HG03520 (cell line): ENCODE measurements around the gene SLC24A4.

ENCODE experiments used
- ATAC-seq: cut with Tn5 transposase; IDR thresholded peaks from one replicate; pipeline ENCODE4 v1.9.1; 2021; ENCODE audit warnings: mild to moderate bottlenecking, moderate library complexity; ENCODE audit not compliant: unreplicated experiment

SLC24A4 gene

DNA sequence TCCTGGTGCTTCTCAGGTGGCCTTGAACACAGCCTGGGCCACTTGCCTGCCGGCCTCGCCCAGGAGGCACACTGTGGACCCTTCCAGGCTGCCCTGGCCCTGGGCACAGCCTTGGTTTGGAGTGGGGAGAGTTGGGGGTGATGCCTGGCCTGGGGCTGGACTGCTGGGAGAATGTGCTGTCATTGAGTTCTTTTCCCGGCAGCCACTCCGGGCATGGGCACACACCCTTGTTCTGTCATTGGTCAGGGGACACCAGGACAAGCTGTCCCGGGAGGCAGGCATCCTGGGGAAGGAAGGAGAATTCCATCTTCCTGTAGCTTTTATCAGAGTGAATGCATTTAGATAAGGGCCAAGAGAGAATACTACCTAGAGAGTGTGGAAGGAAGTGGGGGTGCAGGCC lies 128.8 kb downstream of the SLC24A4 start:
- ATAC-seq, result no peak

DNA sequence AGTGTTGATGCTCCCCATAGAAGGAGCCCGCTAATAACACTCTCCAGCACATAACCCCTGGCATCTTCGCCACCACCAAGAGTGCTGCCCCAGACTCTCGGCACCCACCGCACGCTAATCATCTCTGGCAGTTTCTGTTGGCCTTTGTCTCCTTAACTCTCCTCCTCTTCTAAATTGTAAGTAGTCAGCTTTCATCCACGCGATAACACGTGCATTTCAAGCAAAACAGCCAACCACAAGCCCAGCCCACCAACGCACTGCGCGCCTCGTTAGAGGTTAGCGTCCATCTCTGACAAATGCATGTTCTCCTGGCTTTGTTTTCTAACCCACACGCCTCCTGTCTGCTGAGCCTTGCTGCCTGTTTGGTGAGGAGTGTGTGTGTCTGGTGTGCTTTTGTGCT lies 129.5 kb downstream of the SLC24A4 start:
- no peak for ATAC-seq

DNA sequence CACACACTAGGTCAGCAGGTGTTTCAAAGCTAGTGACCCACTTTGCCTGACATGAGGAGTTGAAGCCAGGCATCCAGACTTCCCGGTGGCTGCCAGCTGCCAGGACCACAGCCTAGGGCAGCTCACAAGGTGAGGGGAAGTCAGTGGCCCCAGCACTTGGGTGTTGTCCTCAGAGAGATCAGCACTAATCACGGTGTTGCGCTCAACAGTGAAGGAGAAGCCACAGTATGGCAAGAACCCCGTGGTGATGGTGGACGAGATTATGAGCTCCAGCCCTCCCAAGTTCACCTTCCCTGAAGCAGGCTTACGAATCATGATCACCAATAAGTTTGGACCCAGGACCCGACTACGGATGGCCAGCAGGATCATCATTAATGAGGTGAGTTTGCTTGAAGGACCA lies 130.7 kb downstream of the SLC24A4 start:
- no peak for ATAC-seq

DNA sequence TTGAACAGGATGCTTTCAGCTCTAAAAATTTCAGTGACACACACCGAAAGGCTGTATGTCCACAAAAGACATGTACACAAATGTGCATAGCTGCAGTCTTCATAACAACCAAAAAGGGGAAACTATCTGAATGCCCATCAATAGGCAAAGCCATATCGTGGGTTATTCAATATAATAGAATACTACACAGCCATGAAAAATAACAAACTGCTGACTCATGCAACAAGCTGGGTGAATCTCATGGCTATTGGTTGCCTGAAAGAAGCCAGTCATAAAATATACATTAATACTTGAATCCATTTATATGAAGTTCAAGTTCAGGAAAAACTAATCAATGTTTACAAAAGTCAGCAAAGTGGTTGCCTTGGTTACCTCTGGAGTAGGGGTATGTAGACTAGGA lies 132.3 kb downstream of the SLC24A4 start:
- no peak for ATAC-seq

DNA sequence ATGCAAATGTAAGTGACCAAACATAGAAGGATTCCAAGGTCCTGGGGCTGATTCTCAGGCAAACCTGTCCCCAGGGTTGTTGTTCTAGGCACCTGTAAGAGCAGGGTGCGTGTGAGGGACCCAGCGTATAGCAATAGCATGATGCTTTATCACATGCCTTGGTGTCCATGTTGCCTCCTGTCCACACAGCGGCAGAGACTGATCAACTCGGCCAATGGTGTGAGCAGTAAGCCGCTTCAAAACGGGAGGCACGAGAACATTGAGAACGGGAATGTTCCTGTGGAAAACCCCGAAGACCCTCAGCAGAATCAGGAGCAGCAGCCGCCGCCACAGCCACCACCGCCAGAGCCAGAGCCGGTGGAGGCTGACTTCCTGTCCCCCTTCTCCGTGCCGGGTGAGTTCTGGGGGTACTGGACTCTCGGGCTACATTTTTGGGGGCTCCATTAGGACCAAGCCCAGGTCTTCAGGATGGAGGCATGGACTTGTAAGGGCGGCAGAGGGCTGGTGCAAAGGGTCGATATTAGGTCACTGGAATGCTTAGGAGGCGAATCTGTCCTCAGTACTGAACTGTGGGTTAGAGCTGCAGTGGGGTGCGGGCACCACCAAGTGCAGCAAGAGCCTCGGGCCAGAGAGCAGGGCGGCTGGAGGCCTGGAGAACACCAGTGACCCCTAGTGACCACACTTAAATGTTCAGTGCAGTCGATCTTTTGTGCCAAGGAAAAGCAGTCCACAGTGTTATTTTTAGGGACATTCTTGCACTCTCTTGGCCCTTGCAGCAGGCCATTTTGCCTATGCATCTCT lies 133.4 kb downstream of the SLC24A4 start:
- ATAC-seq, result no peak

DNA sequence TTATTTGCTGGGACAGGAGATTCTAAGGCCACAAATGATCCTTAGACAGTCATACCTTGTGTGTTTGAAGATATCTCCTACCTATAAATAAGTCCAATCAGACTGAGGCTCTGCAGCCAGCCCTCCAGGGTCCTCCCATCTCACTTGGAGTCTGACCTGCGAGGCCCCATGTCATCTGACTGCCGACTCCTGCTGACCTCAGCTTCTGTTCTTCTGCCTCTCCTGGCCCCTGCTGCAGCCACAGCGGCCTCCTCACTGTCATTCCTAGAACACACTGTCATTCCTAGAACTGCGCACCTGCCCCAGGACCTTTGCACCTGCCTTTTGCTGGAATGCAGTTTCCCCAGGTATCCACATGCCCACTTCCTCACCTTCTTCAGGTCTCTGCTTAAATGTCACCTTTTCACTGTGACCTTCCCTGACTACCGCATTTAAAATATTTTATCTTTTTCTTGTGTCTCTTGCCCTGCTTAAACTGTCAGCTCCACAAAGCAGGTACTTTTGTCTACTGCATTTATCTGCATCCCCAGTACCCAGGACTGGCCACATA lies 134.1 kb downstream of the SLC24A4 start:
- no peak for ATAC-seq

DNA sequence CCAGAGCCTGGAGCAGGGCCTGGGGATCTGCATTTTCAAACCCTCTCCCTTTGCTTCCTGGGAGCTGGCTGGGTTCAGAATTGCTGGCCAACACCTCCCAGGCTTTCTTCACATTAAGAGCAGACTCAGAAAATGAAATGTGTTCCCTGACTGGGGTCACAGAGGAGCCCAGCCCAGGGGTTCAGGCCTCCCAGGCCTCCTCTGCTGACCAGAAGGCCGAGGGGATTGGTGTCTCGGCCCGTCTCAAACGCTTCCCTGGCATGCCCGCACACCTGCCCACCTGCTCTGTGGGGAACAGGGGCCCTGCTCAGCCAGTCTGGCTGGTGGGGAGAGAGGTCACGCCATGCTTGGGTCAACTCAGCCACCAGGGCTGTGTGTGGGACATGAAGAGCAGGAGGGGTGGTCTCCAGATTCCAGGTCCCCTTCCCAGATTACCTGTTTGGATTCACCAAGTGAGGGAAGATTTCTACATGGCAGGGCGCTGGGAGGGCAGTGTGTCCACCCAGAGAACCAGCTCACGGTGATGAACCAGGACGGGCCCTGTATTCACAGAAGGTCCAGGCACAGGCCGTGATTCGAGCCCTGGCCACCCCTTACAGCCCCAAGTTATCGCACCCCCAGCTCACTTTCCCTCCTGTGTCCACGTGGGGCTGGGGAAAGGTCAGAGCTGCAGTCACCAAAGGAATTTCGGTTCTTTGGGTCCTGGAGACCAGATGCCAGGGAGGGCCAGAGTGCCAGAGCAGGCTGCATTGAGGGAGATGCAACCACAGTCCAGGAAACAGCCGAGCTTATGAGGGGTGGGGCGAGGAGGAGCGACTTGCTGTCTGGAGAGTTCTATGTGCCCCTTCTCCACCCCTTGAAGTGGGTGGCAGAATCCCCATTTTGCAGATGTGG lies 135.4 kb downstream of the SLC24A4 start:
- no peak for ATAC-seq

DNA sequence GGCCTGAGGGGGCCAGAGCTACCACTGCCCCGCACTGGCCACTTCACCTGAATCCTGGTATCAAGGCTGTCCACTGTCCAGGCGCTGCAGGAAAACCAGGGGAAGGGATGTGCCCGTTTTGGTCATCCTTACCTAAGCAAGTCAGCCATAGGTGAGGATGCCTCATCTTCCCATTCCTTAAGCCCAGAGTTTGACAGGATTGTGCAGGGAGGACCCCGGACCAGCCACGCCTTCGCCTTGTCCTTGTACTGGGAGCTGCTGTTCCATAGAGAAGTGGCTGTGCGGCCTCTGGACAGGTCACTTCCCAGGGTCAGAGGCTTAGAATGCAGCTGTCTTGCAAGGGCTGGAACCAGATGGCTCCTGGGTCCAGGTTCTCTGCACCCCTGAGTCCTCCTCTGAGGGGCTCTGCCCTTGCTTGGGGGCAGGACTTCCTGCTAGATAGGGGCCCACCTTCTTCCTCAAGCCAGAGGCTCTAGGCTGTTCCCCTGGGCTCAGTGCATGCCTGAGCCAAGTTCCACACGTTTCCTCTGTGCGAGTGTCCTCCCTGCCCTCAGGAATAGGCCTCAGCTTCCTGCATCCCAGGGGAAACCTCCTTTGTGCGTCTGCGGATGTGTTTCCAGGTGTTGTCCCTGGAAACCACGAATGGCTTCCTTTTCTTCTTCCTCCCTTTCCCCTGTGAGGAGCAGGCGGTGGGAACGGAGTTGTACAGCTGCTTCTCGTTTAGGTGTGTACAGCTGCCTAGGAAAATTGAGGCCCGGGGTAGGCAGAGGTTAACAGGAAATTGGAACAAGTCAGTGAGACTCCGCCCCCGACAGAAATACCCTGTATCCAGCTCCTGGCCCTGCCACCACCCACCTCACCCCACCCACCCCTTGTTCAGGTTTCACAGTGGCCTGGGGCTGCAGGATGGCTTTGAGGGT lies 136.3 kb downstream of the SLC24A4 start:
- ATAC-seq, result no peak

DNA sequence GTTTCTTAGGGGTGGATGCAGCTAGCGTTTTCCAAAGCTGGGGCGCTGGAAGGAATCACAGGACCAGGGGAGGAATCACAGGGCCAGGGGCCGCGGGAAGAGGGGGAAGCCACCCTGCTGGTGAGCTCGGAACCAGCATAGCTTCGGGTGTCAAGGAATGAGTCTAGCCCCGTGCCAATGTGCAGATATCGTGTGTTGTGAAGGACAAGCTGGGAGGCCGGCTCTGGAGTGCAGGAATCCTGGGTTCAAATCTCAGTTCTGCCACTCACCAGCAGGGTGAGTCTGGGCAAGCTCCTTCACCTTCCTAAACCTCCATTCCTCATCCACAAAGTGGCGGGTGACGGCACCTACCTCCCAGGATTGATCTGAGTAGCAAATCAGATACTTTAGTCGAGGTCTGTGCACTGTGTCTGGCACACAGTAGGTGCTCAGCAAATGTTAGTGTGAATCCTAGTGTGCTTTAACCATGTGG lies 137.0 kb downstream of the SLC24A4 start:
- ATAC-seq, result no peak

DNA sequence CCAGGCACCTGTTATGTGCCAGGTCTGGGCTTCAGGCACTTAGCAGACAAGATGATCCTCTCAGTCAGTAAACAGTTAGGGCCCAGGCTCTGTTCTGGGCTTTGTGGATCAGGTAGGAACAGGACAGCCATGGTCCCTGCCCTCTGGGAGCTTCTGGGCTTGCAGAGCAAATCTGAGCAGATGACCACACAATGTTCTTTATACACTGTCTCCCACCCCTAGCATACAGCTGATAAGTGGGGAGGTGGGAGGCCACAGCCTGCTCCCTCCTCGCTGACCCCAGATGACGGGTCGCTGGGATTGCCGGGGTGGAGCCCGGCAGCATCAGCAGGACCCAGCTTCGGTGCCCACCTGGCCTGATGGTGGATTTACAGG lies 137.6 kb downstream of the SLC24A4 start:
- no peak for ATAC-seq

DNA sequence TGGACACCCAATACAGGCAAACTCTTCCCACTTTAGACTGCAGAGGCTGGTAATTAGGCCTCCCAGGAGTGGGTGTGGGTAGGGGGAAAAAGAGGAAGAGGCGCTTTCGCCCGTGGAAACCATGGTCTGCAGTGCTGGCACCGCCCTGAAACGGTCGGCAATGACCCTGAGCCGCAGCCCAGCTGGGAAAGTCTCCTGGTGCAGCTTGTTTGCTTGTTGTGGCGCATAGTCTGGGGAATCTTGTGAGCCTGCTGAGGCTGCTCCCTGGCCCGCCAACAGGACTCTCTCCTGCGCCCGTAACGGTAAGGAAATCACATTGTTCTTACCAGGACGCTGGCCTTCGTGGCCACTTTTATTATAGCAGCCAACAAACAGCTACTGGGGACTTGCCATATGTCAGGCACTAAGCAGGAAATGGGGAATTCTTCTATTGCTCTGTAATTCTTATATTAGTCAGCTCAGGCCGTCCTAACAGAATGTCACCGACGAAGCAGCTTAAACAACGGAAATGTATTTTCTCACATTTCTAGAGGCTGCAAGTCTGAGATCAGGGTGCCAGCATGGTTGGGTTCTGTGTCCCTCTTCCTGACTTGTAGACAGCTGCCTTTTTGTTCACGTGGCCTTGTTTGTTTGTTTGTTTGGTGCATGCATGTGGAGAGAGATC lies 138.1 kb downstream of the SLC24A4 start:
- ATAC-seq, result peak; percentile 57

DNA sequence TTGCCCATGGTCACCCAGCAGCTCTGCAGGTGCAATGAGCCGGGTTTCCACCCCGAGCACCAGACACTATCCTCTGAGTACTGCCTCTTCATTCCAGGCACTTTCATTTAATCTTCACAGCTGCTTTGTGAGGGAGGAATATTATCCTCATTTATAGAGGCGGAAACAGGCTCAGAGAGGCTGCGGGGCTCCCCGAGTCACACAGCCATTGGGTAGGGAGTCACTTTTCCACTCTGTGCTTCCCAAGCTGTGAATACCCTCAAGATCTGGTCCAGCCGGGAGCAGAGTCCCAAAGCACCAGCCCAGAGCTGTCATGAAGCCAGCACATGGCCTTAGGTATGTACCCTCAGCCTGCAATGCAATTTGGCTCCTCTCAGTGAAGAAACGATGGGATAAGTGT lies 138.9 kb downstream of the SLC24A4 start:
- ATAC-seq, result no peak

DNA sequence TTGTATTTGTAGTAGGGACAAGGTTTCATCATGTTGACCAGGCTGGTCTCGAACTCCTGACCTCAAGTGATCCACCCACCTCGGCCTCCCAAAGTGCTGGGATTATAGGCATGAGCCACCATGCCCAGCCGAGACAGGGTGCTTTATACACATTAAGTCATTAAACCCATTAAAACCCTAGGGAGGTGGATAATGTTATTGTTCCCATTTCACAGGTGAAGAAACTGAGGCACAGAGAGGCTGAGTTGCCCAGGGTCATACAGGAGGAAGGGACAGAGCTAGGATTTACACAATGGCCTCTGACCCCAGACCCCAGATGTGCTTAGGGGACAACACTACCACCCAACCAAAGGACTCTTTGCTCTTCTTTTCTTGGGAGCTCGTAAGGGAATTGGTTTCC lies 139.6 kb downstream of the SLC24A4 start:
- no peak for ATAC-seq

DNA sequence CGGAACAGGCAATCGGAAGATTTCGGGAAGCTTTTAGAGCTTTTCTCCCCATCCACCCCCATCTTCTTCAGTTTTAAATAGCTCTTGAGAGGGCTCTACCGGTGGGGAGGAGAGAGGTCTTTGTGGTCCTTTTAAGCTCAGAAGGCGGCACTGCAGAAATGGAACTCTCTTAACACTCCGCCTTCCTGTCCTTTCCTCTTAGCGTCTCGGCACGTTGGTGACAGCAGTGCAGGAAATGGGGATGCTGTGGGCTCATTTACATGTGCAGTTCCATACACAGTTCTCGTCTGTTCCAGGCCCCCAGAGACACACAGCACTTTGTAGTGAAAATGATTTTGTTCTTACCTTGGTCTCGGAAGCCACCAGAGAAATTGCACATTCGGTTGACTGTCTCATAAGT lies 140.2 kb downstream of the SLC24A4 start:
- ATAC-seq, result no peak

DNA sequence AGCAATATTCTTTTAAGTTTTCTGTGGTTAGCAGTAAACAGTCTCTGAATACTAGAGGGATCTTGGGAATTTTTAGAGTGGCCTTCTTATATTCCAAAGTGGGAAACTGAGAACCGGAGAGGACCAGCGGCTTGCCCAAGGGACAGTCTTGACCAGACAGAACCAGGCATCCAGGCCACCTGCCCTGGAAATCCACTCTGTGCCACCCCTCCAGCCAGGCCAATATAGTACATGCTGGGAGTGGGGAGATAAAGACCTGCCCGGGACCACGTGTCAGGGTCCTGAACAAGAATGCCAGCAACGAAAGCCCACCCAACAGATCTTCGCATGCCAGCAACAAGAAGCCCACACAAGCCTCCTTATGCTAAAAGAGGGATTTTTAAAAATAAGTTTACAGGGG lies 141.2 kb downstream of the SLC24A4 start:
- ATAC-seq, result no peak

DNA sequence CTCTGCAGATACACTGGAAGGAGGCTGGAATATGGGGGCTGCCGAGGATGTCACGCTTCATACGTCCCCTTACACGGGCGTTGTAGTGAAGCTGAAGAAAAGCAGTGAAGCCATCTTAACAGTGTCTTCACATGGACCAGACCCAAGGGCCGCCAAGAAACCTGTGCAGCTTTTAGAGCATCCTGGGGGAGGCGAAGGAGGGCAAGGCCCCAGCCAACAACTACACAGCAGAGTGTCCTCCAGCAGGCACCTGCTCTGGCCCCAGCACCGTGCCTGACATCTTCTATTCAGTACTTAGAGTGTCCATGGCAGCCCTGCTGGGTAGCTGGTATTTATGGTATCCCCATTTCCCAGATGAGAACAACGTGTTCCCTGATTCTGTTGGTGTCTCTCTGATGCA lies 141.8 kb downstream of the SLC24A4 start:
- no peak for ATAC-seq

DNA sequence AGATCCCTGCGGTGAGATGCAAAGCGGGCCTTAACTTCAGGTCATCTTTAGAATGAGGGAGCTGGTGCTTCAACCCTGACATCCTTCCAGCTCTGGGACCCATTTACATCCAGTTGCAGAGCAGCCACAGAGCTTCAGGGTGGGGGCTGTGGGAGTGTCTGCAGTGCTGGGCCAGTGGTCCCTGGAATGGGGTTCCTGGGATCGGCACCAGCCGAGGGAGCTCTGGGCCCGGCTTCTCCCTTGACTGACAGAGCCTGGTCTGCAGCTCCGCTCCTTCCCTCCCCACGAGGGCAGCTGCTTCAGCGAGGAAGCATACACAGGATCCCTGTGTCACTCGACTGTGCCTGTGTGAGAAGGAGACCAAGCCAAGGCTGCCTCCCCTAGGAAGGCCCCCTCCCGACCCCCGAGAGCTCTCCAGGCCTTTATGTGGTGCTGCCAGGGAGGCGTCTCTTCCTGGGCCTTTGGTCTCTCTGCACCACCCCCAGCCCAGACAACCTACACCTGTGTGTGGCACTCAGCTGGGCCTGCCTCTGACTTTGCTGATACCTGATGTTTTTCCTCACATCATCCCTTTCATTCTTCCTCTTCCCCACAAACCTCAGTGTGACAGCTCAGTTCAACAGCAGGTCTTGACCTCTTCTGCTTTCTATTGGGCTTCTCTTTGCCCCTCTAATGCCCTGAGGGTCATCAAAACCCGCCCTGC lies 142.5 kb downstream of the SLC24A4 start:
- no peak for ATAC-seq

DNA sequence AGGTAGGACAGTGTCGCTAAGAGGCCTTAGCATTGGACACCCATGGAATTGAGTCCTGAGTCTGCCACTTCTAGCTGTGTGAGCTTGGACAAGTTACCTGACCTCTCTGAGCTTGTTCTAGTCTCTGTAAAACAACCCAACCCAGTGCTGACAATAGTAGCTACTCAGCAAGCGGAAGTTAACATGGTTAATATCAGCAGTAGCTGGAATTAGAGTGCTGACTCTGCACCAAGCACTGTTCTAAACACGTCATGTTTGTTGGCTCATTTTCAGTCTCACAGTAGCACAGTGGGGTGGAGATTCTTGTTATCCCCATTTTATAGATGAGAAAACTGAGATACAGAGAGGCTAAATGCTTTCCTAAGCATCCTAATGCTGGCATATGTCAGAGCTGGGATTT lies 143.1 kb downstream of the SLC24A4 start:
- no peak for ATAC-seq

DNA sequence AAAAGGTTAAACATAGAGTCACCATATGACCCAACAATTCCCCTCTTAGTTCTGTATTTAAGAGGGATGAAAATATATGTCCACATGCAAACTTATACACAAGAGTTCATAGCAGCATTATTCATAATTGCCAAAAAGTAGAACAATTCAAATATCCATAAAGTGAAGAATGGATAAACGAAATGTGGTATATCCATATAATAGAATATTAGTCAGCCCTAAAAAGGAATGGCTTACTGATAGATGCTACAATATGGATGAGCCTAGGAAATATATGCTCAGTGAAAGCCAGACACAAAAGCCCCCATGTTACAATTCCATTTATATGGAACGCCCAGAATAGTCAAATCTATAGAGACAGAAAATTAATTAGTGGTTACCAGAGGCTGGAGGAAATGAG lies 146.6 kb downstream of the SLC24A4 start:
- no peak for ATAC-seq

DNA sequence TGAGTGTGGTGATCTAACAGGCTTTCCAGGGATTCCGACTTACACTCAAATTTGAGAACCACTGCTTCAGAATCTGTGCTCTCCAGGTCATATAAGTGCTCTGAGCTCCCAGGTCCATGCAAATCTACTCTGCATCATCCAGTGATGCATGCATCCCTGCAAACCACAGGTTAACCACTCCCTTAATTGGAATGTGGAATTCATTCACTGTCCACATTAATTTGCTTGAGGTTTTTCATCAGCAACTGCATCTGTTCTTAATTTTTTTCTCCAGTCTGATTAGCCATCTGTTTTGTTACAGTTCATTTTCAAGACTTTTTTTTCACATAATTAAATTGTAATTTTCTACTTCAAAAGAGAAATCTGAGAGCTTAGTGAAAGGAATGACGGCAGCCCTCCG lies 147.2 kb downstream of the SLC24A4 start:
- no peak for ATAC-seq
